ENCODE results near the gene CEP78.
"Not testable (repeated sequence)": the region's sequence is repeated elsewhere in the genome, so short reads cannot be mapped to it uniquely, and the experiment has no call there.

Gene CEP78

DNA sequence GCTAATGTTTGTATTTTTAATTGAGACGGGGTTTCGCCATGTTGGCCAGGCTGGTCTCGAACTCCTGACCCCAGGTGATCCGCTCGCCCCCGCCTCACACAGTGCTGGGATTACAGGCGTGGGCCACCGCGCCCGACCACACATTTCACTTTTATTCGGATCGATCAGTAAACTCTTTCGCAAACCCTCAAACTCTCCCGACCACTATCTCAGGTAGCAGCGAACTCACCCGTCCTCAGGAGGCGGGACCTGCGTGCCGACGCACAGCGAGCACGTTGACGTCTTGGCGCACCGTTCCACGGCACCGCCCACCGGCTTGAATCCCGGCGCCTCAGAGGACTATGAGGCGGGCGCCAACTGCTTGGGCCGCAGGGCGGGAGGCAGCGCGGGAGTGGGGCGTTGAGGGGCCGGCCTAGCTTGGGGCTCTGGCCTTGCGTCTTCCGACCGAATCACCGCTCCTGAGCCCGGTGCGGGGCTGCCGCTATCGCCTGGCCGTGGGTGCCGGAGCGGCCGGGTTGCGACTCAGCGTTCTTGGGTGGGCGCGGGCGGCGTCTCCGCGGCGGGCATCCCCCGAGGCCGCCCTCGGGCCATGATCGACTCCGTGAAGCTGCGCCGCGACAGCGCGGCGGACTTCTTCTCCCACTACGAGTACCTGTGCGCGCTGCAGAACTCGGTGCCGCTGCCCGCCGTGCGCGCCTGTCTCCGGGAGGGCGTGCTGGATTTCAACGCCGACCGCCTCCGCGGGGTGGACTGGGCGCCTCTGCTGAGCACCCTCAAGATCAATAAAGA lies at the start of gene CEP78:
TSS of gene CEP78 (plus strand) at position 314 of the 789 bp plus-strand sequence. CDS start at position 590, 276 bp downstream.
- peak; percentile 26 for DNase-seq

DNA sequence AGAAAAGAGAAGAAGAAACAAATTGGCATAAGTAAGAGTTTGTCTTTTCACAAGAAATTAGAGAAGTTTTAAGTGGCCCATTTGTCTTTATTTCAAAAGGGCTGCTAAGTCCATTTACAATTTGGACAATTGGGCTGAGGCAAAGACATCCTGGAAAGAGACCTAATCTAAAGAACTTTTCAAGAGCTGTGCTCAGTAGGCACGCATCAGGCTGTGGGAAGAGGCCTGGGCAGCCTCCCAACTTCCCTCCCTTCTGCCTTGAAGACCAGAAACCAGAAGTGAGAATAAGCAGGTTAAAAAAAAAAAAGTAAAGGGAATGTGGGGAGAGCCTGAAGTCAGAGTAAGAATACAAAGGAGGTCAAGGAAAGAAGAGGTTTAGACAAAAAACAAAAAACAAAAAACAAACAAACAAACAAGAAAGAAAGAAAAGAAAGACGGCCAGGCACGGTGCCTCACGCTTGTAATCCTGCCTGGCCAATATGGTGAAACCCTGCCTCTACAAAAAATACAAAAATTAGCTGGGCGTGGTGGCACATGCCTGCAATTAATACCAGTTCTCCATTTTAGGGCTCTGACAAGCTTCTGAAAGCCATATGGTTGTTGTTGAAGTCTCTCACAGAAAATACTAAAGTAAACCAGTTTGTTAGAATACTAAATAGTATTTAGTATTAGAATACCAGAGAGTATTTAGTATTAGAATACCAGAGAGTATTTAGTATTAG lies 48.0 kb upstream of the CEP78 start:
- no peak for DNase-seq

GRCh38 chr9:78188594-78188993 lies 47.3 kb upstream of the CEP78 start:
- no peak for DNase-seq

GRCh38 chr9:78189001-78189400 lies 46.9 kb upstream of the CEP78 start:
- no peak for DNase-seq

GRCh38 chr9:78189461-78189860 lies 46.4 kb upstream of the CEP78 start:
- no peak for DNase-seq

DNA sequence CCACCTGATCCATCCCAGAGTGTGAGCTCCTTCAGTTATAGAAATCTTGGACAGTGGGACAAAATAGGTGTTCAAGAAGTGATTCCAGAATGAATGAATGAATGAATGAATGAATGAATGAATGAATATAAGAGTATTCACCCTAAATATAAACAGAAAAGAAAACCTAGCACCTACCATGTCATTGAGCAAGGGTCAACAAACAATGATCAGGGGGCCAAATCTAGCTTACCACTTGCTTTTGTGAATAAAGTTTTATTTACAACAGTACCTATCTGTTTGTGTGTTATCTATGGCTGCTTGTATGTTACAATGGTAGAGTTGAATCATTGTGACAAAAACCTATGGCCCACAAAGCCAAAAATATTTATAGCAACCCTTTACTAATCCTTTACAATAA lies 43.9 kb upstream of the CEP78 start:
- no peak for DNase-seq

GRCh38 chr9:78196258-78196657 lies 39.6 kb upstream of the CEP78 start:
- DNase-seq, result no peak

- not testable (repeated sequence) for DNase-seq
Observed at GRCh38 chr9:78201158-78201777, 34.6 kb upstream of the CEP78 start.

- DNase-seq, result no peak
Observed at GRCh38 chr9:78207319-78207718, 28.6 kb upstream of the CEP78 start.

DNA sequence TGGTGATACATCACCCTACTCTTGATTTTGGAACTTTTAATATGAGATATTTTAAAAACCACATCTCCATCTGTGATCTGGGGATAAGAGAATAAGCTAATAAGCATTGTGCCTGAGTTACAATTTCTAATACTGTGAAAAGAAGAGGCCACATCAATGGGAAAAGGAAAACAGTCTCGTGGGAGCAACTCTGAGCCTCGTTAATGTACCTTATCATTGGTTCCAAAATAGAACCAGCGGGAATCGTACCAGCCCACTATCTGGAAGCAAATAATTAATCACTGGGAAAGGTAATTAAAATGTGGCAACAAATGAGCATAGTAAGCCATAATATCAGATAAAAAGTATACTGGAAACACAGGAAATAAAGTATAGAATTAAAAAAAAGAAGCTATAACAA lies 28.0 kb upstream of the CEP78 start:
- no peak for DNase-seq

- no peak for DNase-seq
Observed at GRCh38 chr9:78209127-78209526, 26.7 kb upstream of the CEP78 start.

- no peak for DNase-seq
Observed at GRCh38 chr9:78210841-78211301, 25.0 kb upstream of the CEP78 start.

GRCh38 chr9:78212868-78213267 lies 23.0 kb upstream of the CEP78 start:
- DNase-seq, result no peak

- DNase-seq, result no peak
Observed at GRCh38 chr9:78213712-78214111, 22.2 kb upstream of the CEP78 start.

DNA sequence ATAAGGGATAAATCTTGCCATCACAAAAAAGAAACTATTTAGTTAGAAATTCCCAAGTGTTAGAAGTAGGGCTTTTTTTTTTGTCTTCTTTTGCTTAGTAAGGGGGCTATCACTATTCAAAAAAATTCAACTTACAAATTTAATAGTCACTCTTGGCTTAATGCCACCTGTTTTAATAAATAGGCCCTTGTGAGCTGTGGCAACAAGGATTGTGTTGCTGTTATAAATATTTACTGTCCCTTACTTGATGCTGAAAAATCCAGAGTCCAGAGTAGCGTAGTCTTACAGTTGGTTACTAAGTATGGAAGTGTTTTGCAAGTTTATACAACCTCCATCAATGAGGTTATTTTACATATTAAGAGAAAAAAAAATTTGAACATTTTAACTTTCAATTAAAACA lies 21.4 kb upstream of the CEP78 start:
- DNase-seq, result no peak

DNA sequence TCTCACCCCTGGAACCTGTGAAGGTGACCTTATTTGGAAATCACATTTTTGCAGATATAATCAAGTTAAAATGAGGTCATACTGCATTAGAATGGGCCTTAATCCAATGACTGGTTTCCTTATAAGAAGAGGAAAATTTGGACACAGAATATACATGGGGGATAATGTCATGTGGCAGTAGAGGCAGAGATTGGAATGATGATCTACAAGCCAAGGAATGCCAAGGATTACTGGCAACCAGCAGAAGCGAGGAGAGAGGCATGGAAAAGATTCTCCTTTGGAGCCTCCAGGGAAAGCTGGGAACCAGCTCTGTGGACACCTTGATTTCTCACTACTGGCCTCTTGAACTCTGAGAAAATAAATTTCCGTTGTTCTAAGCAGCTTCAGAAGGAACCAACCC lies 20.2 kb upstream of the CEP78 start:
- DNase-seq, result no peak

DNA sequence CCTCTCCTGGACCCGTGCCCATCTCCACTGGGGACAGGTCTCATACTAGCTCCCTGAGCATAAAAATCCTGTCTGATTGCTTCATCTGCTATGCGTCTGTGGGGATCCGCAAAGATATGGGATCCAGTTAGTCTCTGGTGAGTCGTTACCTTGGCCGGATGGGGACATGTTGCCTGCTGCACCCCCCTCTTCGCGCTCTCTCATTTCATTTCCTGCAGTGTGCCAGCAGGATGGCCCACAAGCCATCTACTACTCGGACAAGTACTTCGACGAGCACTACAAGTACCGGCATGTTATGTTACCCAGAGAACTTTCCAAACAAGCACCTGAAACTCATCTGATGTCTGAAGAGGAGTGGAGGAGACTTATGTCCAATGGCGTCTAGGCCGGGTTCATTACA lies 17.0 kb upstream of the CEP78 start:
- no peak for DNase-seq

GRCh38 chr9:78221425-78221824 lies 14.4 kb upstream of the CEP78 start:
- no peak for DNase-seq

DNA sequence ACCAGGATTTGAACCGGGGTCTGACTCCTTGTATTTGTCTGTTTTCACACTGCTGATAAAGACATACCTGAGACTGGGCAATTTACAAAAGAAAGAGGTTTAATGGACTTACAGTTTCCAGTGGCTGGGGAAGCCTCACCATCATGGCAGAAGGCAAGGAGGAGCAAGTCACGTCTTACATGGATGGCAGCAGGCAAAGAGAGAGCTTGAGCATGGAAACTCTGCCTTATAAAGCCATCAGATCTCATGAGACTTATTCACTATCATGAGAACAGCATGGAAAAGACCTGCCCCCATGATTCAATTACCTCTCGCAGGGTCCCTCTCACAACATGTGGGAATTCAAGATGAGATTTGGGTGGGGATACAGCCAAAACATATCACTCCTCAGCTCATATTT lies 14.0 kb upstream of the CEP78 start:
- not testable (repeated sequence) for DNase-seq

GRCh38 chr9:78230761-78231160 lies 5.1 kb upstream of the CEP78 start:
- no peak for DNase-seq

- not testable (repeated sequence) for DNase-seq
Observed at GRCh38 chr9:78232471-78232870, 3.4 kb upstream of the CEP78 start.

DNA sequence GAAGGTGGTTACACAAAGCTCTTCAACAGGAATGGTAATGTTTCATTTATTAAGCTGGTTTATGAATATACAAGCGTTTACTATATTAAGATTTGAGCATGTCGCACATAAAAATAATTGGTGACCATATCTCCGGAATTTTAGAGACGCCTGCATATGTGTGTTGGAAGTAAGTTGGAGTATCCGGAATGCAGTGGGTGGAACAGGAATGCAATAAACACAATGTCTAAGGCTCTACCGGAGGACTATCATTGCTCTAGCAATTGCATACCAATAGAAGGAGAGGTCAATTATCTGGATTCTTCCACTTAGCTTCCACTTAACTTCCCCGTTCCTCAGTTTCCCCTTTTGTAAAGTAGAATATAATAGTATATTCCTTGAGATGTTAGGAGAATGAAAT lies 1.1 kb upstream of the CEP78 start:
- DNase-seq, result no peak

DNA sequence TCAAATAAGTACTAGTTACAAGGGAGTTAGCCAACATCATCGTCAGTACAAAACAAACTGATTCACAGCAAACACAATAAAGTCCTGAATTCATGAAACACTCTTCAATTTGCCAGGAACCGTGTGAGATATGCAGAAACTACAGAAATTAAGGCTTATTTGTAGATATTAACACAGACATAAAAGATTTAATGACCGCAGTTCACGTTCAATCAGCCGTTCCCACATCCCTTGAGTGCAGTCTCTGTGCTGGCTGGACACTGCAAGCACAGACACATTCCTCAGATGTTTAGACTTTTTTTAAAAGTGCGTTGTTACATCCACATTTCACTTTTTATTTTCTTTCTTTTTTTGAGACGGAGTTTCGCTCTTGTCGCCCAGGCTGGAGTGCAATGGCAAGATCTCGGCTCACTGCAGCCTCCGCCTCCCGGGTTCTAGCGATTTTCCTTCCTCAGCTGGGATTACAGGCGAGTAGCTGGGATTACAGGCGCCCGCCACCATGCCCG lies 566 bp upstream of the CEP78 start:
- DNase-seq, result no peak

GRCh38 chr9:78236551-78236910 lies 656 bp downstream of the CEP78 start:
- DNase-seq, result no peak
